ENCODE results near the gene CHRND.

DNA sequence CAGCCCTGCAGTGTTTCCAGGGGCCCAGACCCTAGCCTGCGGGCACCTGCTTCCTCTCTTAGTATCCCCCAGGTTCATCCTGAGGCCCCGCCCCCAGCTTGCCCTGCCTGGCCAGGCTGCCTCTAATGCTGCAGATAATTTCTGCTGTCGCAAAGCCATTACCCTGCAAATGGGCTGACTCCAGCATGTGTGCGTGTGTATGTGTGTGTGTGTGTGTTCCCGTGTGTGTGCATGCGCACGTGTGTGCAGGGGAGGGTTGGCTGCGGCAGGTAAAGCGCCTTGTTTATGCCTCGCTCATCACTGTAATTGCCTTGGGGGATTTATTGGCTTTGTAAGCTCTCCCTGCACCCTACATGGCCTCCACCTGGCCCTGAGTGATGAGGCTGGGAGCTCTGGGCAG is 13.4 kb upstream of the CHRND start:
- TF ChIP-seq ZNF230 (CRISPR knock-in tag; IDR thresholded peaks at IDR 0.05) = no peak
- TF ChIP-seq CTCF (CRISPR knock-in tag; IDR thresholded peaks at IDR 0.05) = no peak
- TF ChIP-seq EZH2 (conservative IDR thresholded peaks at IDR 0.05; ENCODE audit: low read depth, low read length) = no peak
- no peak for TF ChIP-seq ZNF274 (CRISPR knock-in tag; IDR thresholded peaks at IDR 0.05)
- no peak for TF ChIP-seq UBTF (CRISPR knock-in tag; IDR thresholded peaks at IDR 0.05)
- TF ChIP-seq ZNF646 (CRISPR knock-in tag; IDR thresholded peaks at IDR 0.05) = no peak
- no peak for TF ChIP-seq SOX6 (IDR thresholded peaks at IDR 0.05)
- TF ChIP-seq SOX6 (CRISPR knock-in tag; IDR thresholded peaks at IDR 0.05) = no peak
- no peak for TF ChIP-seq ZNF790 (CRISPR knock-in tag; IDR thresholded peaks at IDR 0.05; ENCODE audit: borderline replicate concordance)
- no peak for TF ChIP-seq FOXP1 (IDR thresholded peaks at IDR 0.05)
- no peak for TF ChIP-seq FOXP1 (CRISPR knock-in tag; IDR thresholded peaks at IDR 0.05)
- no peak for TF ChIP-seq ZNF430 (CRISPR knock-in tag; IDR thresholded peaks at IDR 0.05)
- no peak for TF ChIP-seq ZNF44 (CRISPR knock-in tag; IDR thresholded peaks at IDR 0.05)
- TF ChIP-seq, protein P1, sequence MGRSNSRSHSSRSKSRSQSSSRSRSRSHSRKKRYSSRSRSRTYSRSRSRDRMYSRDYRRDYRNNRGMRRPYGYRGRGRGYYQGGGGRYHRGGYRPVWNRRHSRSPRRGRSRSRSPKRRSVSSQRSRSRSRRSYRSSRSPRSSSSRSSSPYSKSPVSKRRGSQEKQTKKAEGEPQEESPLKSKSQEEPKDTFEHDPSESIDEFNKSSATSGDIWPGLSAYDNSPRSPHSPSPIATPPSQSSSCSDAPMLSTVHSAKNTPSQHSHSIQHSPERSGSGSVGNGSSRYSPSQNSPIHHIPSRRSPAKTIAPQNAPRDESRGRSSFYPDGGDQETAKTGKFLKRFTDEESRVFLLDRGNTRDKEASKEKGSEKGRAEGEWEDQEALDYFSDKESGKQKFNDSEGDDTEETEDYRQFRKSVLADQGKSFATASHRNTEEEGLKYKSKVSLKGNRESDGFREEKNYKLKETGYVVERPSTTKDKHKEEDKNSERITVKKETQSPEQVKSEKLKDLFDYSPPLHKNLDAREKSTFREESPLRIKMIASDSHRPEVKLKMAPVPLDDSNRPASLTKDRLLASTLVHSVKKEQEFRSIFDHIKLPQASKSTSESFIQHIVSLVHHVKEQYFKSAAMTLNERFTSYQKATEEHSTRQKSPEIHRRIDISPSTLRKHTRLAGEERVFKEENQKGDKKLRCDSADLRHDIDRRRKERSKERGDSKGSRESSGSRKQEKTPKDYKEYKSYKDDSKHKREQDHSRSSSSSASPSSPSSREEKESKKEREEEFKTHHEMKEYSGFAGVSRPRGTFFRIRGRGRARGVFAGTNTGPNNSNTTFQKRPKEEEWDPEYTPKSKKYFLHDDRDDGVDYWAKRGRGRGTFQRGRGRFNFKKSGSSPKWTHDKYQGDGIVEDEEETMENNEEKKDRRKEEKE (IDR thresholded peaks at IDR 0.05) = no peak
